Erythroblast (primary cell): ENCODE results near the gene AGAP2.

Experiments
- GATA1 ChIP-seq: IDR thresholded peaks from 2 replicates; pipeline ENCODE4 v1.6.1; 2011; ENCODE audit warnings: low read depth, mild to moderate bottlenecking, control low read depth, low read length, moderate library complexity
- POLR2A ChIP-seq: IDR thresholded peaks from 2 replicates; pipeline ENCODE4 v1.6.1; 2011; ENCODE audit warnings: mild to moderate bottlenecking, low read length

GRCh38 chr12:57781244-57781643 is 42.7 kb upstream of the AGAP2 start:
- TF ChIP-seq POLR2A, result no peak
- TF ChIP-seq GATA1, result no peak
